Measurements from ENCODE around the gene KIF5C.
A peak's percentile ranks its signal among the peaks of the same experiment; 100 is the strongest.
"Not testable (repeated sequence)": the region's sequence is repeated elsewhere in the genome, so short reads cannot be mapped to it uniquely, and the experiment has no call there.

The KIF5C gene

GRCh38 chr2:148967578-148967977 is 92.6 kb downstream of the KIF5C start:
- DNase-seq, result no peak

GRCh38 chr2:148968301-148968700 is 93.3 kb downstream of the KIF5C start:
- DNase-seq, result no peak

- no peak for DNase-seq
Observed at GRCh38 chr2:148968776-148969319, 93.8 kb downstream of the KIF5C start.

GRCh38 chr2:148969659-148970061 is 94.6 kb downstream of the KIF5C start:
- no peak for DNase-seq

GRCh38 chr2:148970385-148970784 is 95.4 kb downstream of the KIF5C start:
- no peak for DNase-seq

- DNase-seq, result no peak
Observed at GRCh38 chr2:148971547-148971946, 96.5 kb downstream of the KIF5C start.

- no peak for DNase-seq
Observed at GRCh38 chr2:148974095-148974494, 99.1 kb downstream of the KIF5C start.

- no peak for DNase-seq
Observed at GRCh38 chr2:148978026-148978685, 103.1 kb downstream of the KIF5C start.

- DNase-seq, result no peak
Observed at GRCh38 chr2:148978706-148979105, 103.7 kb downstream of the KIF5C start.

GRCh38 chr2:148979164-148979918 is 104.3 kb downstream of the KIF5C start:
- DNase-seq, result no peak

- no peak for DNase-seq
Observed at GRCh38 chr2:148979919-148980277, 104.9 kb downstream of the KIF5C start.

- not testable (repeated sequence) for DNase-seq
Observed at GRCh38 chr2:148980496-148980895, 105.5 kb downstream of the KIF5C start.

GRCh38 chr2:148981324-148981723 is 106.3 kb downstream of the KIF5C start:
- DNase-seq, result no peak

GRCh38 chr2:148981781-148982180 is 106.8 kb downstream of the KIF5C start:
- DNase-seq, result no peak

- DNase-seq, result no peak
Observed at GRCh38 chr2:148982282-148982681, 107.3 kb downstream of the KIF5C start.

- DNase-seq, result no peak
Observed at GRCh38 chr2:148983896-148984295, 108.9 kb downstream of the KIF5C start.

- DNase-seq, result no peak
Observed at GRCh38 chr2:148984449-148984848, 109.4 kb downstream of the KIF5C start.

GRCh38 chr2:148987286-148987685 is 112.3 kb downstream of the KIF5C start:
- DNase-seq, result no peak

GRCh38 chr2:148988337-148988736 is 113.3 kb downstream of the KIF5C start:
- no peak for DNase-seq

- peak; percentile 27 to 31 for DNase-seq
Observed at GRCh38 chr2:148989882-148990493, 115.0 kb downstream of the KIF5C start.

- DNase-seq, result no peak
Observed at GRCh38 chr2:148990968-148991367, 115.9 kb downstream of the KIF5C start.

- DNase-seq, result no peak
Observed at GRCh38 chr2:148992448-148992847, 117.4 kb downstream of the KIF5C start.

GRCh38 chr2:148993351-148993750 is 118.3 kb downstream of the KIF5C start:
- no peak for DNase-seq

- DNase-seq, result no peak
Observed at GRCh38 chr2:148994341-148994740, 119.3 kb downstream of the KIF5C start.
